GM10266 (cell line): ENCODE results near the gene CDK12.

Experiments
- DNase-seq: peaks from one replicate; pipeline ENCODE4 v3.0.0; 2012; ENCODE audit errors: extremely low spot score
- TF ChIP-seq, protein P1 (sequence below): IDR thresholded peaks from 2 replicates; pipeline ENCODE4 v1.5.1; 2012; ENCODE audit warnings: mild to moderate bottlenecking, low read depth; ENCODE audit not compliant: control insufficient read depth, insufficient read depth; ENCODE audit errors: missing control alignments

The CDK12 gene

DNA sequence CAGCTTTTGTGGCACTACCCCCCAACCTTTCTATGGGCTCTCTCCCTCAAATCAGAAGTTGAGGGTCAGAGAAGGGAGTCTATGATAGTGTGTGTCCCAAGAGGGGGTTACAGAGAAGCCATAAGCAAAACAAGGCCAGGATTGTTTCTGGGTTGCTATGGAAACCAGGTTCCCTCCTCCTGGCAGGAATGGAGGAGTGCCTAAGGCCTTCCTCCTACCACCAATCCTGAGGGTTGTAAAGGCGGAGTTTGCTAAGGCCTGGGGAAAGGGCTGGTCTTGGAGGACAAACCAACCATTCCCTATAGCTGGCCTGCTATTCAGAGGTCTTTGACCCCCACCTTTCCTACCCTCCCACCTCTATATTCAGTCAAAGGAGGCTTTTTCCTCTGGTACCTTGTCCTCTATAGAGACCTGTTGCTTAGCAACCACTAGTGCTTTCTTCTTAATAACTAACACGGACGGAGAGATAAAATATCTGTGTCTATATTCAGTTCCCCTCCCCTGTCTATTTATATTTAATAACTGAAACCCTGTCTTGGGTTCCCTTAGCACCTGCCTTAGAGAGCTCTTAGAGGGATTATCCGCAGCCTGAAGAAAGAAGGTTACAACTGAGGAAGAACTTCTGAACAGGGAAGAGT lies 103.0 kb downstream of the CDK12 start:
- TF ChIP-seq, protein P1, sequence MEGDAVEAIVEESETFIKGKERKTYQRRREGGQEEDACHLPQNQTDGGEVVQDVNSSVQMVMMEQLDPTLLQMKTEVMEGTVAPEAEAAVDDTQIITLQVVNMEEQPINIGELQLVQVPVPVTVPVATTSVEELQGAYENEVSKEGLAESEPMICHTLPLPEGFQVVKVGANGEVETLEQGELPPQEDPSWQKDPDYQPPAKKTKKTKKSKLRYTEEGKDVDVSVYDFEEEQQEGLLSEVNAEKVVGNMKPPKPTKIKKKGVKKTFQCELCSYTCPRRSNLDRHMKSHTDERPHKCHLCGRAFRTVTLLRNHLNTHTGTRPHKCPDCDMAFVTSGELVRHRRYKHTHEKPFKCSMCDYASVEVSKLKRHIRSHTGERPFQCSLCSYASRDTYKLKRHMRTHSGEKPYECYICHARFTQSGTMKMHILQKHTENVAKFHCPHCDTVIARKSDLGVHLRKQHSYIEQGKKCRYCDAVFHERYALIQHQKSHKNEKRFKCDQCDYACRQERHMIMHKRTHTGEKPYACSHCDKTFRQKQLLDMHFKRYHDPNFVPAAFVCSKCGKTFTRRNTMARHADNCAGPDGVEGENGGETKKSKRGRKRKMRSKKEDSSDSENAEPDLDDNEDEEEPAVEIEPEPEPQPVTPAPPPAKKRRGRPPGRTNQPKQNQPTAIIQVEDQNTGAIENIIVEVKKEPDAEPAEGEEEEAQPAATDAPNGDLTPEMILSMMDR: no peak
- no peak for DNase-seq

DNA sequence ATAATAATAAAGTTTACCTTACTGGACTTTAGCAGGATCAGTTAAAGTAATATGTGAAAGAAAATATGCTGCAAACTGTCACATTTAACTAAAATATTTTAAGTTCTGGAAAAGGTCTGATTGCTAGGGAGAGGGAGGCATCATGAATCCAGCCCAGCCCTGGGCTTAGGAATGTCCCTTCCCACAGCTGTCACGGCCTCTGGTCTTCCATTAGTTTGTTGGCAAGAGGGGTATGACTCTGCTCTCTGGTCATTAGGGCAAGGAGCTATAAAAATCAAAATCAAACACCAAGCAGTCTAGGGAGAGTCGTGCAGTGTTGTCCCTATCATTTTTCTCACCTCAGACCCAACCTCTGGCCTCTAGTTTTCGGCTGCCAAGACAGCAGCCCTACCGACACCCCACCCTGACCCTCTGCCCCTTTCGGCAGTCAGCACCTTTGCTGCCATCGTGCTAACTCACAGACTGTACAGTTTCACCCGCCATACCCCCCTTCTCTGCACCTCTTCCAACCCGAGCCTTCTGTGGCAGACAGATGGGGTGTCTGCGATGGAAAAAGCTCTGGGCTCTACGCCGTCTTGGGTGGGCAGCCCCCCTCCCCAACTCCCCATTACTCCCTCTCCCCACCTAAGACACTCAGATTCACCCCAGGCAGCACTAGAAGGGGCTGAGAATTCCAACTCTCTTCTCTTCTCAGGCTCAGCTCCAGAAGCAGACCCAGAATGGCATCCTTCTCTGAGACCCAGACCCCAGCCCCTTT lies 105.0 kb downstream of the CDK12 start:
- TF ChIP-seq, protein P1: no peak
- DNase-seq: no peak

DNA sequence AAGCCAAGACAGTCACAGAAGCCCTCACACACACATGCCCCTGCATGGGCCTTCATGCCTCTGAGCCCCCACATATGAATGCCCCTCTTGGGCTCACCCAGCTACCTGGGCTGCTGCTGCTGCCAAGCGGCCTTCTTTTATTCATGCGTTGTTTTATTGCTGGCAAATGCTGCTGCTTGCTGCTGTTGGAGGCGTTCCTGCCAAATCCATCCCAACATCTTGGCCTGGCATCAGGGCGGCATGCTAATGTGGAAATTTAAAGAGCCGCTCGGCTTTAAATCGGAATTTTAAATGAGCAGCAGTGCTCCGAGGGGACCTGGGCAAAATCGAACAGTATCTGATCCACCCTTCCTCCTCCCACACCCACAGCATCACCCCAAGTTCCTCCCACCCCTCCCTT lies 107.4 kb downstream of the CDK12 start:
- DNase-seq: no peak
- TF ChIP-seq, protein P1: no peak

- DNase-seq: no peak
- TF ChIP-seq, protein P1: no peak
Observed at GRCh38 chr17:39569126-39569525, 107.8 kb downstream of the CDK12 start.

- TF ChIP-seq, protein P1: no peak
- DNase-seq: no peak
Observed at GRCh38 chr17:39572121-39572520, 110.8 kb downstream of the CDK12 start.

GRCh38 chr17:39573447-39574298 lies 112.4 kb downstream of the CDK12 start:
- DNase-seq: peak; percentile 84
- TF ChIP-seq, protein P1: no peak

GRCh38 chr17:39576187-39576586 lies 114.9 kb downstream of the CDK12 start:
- no peak for DNase-seq
- TF ChIP-seq, protein P1: peak; percentile 23
